HG02970 (cell line): ENCODE results near the gene NCK2.

Source experiments
- ATAC-seq: cut with Tn5 transposase; IDR thresholded peaks from one replicate; pipeline ENCODE4 v1.9.1; 2021; ENCODE audit warnings: mild to moderate bottlenecking, moderate library complexity, moderate number of reproducible peaks; ENCODE audit not compliant: unreplicated experiment, low FRiP score

Gene NCK2

DNA sequence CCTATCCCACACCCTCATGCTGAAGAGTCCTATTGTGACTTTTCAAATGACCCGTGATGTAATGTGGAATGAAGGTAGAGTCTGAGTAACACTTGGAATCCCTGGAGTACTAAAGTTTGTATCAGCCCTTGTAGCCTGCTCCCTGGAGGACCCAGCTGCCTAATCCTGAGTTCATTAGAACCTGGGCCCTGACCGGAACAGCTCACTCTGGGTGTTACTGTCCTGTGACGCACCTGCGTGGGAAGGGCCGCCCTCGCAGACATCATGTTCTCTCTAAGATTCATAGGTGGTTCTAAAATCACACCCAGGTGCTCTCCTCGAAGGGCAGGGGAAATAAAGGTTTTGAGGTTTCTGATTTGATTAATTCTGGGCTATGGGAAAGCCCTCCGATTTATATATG lies 62.3 kb downstream of the NCK2 start:
- no peak for ATAC-seq

DNA sequence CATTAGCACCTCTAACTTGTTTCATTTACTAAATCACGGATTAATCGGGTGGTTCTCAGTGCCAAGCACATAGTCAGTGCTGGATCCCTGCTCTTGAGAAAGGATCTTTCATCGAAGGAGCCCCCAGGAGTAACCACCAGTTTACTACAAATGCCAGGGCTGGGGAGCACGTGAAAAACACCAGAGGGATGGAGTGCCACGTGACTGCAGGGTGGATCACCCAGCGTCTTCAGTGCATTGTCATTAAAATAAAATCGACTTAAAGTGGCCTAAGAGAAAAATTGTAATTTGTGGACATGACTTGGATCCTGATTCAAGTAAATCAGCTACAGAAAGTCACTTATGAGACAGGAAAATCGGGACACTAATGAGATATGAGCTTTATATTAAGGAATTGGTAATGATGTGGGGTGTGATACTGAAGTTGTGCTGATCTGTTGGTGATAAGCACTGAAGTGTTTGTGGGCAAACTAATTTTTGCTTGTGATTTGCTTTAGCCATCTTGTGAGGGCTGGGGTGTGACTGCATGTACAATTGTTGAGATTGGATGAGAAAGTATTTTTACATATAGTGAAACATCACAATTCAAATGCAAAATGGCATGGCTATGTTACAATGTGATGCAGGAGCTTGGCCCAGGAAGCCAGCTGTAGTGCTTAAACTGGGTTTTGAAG lies 63.8 kb downstream of the NCK2 start:
- no peak for ATAC-seq

DNA sequence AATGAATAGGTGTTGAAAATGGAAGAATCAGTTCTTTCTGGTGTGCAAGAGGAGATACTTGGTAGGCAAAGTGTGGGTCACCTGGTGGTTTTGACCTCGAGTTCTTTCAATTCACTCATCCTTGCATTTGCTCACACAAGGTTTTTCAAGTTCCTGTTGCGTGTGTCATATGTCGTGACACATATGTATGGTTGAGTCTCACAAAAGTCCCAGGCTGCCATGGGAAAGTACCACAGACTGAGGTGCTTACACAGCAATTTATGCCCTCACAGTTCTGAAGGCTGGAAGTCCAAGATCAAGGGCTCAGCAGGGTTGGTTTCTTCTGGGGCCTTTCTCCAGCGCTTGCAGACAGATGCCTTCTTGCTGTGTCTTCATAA lies 64.4 kb downstream of the NCK2 start:
- no peak for ATAC-seq

DNA sequence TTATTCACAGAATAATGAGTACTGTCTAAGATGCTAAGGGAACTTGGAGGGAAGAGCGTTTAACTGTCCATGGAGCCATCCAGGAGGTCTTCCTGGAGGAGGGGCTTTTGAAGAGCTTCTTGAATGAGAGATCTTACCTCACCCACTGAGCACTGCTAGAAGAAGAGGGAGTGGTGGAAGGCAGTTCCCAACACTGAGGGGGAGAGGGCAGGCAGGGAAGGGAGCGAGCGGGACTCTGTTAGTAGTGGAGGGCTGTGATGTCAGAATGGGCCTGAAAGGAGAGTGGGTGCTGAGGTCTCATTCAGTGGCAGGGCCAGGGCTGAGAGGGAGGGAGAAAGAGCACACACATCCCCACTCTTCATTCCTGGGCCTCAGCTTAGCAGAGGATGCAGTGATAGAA lies 65.0 kb downstream of the NCK2 start:
- ATAC-seq, result no peak

DNA sequence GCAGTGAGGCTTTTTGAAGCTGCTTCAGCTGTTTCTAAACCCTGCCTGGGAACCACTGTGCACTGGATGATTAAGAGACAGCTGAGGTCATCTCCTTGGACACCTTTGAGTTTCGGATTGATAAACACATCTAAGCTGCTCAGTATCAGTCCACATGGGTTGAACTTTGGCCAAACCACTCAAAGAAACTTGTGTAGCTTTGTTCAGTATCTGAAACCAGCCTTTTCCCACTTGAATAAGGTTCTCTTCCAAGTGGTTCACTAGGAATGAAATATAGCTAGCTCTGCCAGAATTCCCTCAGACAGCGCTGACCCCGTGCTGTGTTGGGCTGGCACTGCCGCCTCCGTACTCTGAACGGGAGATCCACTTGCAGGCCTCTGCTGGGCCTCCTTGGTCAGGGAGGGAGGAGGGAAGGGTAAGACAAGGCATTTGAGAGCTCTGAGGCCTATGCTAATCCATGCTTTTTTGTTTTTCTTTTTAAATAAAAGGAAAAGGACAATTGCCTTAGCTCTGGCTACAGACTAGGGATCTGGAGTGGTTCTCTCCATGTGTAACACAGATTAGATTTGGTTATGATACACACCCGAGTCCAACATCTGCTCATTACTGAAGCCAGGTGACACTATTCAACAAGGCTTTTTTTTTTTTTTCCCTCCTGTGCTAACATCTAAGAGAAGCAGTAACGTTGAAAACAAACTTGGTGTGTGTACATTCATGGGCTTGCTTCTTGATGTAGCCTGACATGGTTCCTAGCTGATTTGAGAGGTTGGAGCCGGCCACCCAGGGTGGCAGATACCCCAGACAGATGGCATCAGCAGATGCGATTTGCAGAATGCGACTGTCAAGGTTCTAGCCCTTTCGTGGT lies 67.7 kb downstream of the NCK2 start:
- ATAC-seq, result peak; percentile 76

DNA sequence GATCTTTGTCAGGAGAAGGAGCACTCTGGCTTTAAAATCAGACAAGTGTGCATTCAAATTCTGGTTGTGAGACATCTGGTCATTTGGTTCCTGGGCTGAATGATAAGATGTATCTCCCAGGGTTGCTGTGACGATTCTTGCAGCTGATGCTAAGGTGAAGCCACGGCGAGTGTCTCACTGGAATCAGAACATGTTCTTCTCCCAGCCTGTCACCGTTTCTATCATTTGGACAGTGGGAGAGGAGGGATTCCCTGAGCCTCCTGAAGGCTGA lies 68.3 kb downstream of the NCK2 start:
- ATAC-seq, result no peak

DNA sequence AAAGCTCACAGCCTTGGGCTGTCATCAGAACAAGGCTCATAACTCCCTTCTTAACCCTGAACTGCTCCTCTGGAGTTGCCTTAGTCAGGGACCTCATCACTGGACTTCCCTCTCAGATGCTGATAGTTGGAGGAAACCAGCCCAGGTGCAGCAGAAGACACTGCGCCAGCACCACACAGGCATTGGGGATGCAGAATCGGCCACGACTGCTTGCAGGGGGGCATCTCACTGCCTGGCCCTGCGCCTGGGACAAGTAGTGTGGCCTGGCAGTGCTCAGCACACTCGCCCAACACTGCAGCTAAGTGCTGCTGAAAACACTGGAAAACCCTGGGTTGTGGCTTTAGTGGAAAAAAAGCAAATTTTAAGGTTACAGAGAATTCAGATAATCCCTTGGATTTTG lies 68.7 kb downstream of the NCK2 start:
- no peak for ATAC-seq

DNA sequence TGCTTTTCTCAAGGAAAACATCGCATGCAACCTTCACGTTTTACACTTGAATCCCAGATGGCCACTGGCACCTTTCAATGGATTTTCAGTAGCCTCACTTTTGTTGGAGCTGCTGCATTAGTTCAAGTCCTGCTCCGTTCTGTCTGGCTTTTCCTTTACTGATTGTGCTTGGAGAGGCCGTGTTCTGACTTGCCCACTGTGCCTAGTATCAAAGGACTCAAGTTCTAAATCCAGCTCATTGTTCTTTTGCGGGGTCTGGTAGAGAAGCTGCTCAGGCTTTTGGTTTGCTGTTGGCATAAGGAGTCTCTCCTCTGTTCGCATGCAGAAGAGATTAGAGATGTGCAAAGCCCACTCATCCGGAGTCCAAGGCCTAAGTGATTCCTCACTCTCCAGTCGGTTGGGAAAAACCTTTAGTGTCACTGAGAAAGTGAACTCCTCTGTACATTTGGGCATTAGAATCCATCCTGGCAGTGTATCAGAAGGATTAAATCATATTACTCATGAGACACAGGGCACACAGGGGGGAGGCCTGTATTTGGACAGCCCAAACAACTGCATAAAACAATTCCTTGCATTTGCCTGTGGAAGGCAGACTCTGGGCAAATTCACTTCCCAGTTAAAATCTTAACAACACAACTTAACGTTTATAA lies 69.7 kb downstream of the NCK2 start:
- no peak for ATAC-seq

DNA sequence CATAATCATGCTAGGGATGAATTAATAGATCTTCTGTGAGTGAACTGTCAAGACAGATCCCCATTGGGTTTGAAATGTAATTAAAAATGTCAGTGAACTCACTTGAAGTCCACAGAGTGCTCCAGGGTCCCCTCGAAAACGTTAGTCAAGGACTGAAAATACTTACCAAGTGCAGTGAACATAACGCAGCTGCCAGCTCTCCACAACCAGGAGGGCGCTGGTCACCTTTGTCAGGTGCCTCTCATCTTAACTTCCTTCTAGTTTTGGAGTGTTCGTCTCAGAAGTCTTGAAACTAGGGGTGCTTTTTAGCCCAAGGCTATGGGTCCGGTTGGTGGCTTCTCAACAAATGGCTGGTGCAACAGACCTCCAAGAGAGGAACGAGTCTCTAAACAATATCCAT lies 70.7 kb downstream of the NCK2 start:
- no peak for ATAC-seq

DNA sequence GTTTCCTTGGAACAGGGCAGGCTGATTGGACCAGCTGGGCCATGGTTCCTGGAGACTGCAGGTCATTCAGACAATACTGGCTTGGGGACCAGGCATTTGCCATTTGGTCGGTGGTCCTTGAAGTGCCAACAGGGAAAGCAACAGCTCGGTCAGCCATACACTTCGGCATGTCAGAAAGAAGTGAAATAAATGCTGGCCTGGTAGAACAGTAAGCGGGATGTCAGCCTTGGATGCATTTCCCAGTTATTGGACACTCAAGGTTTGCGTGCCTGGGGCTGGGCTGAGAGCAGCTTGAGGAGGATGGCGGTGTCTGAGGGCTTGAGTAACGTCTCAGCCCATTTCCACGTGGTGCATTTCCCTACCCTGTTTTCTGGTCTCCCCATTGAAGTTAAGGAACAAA lies 75.4 kb downstream of the NCK2 start:
- ATAC-seq, result no peak

DNA sequence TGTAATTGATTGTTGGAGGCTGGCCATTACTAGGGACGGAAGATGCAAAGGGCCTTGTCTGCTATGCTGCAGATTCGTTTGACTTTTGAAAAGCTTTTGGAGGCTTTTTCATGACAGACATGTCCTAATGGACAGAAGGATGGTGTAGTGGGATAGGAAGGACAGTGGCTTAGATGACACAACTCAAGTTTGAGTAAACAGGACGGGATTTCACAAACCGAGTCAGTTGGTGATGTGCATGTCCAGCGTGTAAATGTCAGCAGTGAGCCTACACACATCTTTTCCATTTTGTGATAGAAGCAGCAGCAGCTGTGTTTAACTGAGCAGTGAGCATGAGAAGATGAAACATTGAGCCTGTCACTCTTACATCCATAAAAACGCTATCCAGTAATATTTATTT lies 76.0 kb downstream of the NCK2 start:
- no peak for ATAC-seq

DNA sequence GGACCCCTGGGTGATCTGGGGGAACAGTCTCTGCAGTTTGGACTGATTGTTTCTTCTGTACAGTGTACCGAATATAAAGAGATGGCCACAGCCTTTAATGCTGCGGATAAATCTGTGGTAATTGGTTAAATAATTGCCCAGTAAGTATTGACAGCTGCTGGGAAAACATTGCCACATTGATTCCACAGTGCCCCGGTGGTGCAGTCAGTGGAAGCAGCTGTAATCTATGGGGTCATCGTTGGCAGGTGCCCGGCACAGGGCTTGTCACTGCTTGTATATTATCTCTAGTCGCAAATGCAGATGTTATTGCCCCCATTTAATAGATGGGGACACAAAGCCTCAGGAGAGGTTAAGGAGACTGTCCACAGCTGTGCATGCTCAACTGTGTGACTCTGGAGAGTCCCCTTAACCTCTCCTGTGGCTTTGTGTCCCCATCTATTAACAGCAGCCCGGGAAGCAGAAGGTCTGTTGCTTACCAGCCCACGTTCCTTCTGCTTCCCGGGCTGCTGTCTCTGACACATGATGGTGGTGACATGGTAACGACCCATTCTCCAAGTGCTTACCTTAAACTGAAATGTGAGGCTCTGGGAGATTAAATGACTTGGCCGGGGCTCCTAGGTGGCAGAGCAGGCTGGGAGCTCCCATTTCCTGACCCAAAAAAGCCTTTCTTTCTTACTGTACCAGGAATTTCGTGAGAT lies 76.9 kb downstream of the NCK2 start:
- ATAC-seq, result no peak

DNA sequence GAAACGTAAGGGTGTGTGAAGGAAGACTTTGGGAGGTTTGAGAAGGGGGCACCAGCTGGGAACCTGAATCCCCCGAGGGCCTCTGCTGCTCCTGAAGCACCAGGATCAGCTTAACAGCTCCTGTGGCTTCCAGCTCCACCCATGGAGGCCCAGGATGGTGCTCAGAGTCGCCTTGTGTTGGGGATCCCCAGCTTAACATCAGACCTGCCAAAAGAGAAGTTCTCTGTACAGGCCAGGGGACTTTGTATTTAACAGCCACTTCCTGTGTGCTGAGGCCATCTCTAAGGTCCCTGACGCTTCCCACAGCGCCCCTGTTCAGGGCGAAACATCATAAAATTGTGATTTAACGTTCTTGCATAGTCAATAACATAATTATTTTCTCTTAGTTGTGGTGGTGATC lies 77.5 kb downstream of the NCK2 start:
- ATAC-seq, result no peak

DNA sequence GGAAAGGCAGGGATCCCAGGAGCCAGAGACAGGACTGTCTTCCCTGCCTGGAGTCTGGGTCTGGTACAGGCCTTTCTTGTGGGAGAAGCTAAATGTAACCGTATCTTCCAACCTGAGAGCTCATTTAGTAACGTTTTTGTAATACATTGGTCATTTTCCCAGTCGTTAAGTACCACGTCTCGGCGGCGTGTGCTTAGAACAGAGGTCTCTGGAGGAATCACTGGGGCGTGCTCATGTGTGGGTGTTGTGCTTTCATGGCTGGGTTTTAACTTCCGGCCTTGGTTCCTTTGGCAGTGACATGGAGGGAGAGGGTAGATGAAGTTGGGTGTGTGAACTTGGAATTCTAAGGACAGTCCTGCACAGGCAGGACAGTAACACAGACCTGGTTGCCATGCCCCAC lies 79.7 kb downstream of the NCK2 start:
- ATAC-seq, result no peak

DNA sequence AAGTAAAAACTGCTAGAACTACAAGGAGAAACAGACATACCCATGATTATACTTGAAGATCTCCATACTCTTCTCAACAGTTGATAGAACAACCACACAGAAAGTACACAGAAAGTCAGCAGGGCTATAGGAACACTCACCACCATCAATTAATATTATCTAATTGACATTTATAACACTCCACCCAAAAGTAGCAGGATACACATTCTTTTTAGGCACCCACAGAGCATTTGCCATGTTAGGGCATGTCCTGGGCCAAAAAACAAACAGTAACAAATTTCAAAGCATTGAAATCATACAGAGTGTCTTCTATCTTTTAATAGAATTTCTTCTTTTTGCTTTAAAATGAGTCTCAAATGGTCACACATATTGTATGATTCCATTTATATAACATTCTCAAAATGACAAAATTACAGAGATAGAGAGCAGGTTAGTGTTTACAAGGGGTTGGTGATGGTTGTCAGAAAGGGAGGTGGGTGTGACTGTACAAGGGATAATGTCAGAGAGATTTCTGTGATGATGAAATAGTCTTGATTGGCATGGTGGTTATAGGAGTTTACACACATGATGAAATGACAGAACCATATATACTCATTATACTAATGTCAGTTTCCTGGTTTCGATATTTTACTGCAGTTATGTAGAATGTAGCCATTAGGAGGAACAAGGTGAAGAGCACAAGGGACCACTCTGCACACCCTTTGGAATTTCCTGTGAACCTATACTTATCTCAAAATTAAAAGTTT lies 82.8 kb downstream of the NCK2 start:
- ATAC-seq, result no peak

DNA sequence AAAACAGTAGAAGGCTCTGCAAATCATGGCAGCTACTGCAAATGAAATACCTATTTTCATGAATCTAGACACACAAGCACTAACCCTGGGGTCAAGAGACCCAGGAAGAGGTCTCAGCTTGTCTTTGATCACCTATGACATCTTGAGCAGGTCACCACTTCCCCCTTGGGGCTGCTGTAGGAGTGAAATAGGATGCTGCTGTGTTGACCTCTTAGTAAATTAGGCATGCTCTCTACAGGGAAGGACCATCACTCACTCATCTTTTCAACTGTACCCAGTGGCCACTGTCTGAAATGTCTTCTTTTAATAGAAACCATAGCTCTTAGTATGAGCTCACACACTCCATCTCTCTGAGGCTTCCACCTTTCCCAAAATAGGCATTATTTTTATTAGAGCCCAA lies 83.8 kb downstream of the NCK2 start:
- ATAC-seq, result no peak

DNA sequence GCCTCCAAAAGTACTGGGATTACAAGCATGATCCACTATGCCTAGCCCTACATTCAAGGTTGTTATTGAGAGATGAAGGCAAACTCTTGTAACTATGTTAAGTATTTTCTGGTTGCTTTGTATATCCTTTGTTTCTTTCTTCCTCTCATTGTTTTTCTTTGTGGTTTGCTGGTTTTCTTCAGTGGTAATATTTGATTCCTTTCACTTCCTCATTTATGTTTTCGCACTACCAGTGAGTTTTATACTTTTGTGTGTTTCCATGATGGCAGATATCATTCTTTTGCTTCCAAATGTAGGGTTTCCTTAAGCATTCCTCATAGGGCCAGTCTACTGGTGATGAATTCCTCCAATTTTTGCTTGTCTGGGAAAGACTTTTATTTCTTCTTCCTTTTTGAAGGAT lies 90.2 kb downstream of the NCK2 start:
- ATAC-seq, result peak; percentile 76

DNA sequence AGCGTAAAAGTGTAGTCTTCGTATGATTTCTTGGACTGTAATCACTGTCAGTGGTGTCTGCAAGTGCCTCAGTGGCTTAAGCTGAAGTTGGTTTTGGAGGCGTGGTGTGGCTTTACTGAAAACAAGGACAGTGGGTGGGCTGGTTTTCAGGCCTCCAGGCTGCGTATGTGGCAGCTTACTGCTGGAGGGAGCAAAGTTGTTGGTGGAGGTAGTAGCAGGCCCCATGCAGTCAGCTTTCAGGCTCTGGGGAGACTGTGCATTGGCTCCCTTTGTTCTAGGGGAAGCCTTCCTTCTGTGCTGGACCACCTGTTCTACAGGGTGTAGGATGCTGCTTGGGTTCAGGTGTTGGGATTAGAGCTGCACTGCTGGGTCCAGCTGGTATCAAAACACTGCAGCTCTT lies 91.6 kb downstream of the NCK2 start:
- no peak for ATAC-seq

DNA sequence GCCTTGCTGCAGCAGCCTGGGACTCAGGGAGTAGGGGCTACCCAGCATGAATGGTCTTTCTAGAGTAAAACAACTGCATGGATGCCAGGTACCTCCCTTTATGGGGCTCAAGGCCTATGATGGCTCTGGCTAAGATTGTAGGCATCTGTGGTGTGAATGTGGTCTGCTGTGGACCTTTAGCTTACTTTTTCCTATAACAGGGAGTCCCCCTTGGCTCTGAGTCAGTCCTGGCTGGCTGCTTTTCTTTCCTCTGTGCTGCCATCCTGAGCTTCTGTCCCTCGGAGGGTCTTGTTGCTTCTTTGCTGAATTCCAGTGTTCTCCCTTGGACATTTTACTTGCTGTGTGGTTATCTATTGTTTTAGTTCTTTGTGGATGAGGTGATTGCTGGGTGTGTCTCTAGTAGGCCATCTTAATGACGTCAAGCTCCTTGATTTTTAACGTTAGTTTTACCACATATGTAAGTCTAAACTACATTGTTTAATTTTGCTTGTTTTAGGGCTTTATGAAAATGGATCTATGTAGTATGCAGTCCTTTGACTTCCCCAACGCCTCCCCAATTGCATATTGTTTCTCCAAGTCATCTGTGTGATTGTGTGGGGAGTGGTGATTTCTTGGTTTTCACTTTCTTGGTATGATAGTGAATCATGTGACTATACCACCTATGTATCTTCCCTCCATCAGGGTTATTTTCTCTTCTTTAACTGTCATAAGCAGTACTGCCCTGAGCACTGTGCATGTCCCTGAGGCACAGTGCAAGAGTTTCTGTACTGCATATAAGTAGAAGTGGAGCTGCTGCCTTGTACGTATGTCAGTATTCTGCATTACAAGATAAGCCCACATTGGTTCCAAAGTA lies 92.4 kb downstream of the NCK2 start:
- ATAC-seq, result no peak

DNA sequence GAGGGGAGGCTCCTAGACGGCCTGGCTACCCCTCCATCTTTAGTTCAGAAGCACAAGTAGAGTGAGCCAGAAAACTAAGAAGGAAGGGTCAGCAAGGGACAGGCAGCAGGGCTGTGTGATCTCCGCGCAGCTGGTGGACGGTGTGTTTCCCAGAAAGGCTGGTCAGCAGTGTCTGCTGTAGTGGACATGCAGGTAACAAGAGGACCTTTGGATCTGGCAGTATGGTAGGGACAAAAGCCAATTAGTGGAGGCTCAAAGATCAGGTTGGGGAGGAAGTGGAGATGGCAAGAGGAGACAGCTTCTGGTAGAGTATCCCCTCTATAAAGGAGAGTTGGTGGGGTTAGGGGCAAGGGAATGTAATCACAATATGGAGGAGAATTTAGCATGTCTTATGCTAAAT lies 95.1 kb downstream of the NCK2 start:
- ATAC-seq, result no peak
